H1 (cell line): ENCODE data around the gene GPR68. TPM values are rescaled to one million over a fixed set of nuclear protein-coding genes. Genes with fewer than 3 reads are reported as not detected.

Source experiments
- CHD7 ChIP-seq: fragments of 300-600 bp; sonication (generic); IDR thresholded peaks from 2 replicates; pipeline ENCODE4 v1.7.1; 2012; ENCODE audit warnings: low read length, moderate library complexity, mild to moderate bottlenecking, inconsistent platforms; ENCODE audit not compliant: insufficient replicate concordance
- CTBP2 ChIP-seq: IDR thresholded peaks from 2 replicates; pipeline ENCODE4 v1.7.0; 2011; ENCODE audit warnings: borderline replicate concordance, mild to moderate bottlenecking, moderate library complexity, mixed read lengths, low read length; ENCODE audit not compliant: insufficient read depth, insufficient read length
- GABPA ChIP-seq: IDR thresholded peaks from 2 replicates; pipeline ENCODE4 v1.6.1; 2011; ENCODE audit warnings: mild to moderate bottlenecking, low read length, moderate library complexity, borderline replicate concordance; ENCODE audit not compliant: insufficient read depth
- SIX5 ChIP-seq: IDR thresholded peaks from 2 replicates; pipeline ENCODE4 v1.6.1; 2011; ENCODE audit warnings: mild to moderate bottlenecking, low read depth, low read length
- polyA plus RNA-seq, 7 experiments: library from polyadenylated mRNA; depleted of rRNA in 3 of 7; stranded (reverse) in 5 of 7; unstranded in 2 of 7; fragments of >200 nt in 5 of 7; fragments of 200-250 nt in 2 of 7; gene quantifications; 1 replicate in 5 of 7; 2 replicates in 1 of 7; 4 replicates in 1 of 7; pipeline versions ENCODE4 v1.2.1 to v1.2.3, GENCODE V29; 2011 to 2013; ENCODE audit warnings: missing spikeins in 2 of 7, mixed read lengths in 2 of 7
- total RNA-seq: library from RNA; stranded (reverse); fragmentation: NEBNext Ultra II Directional; extraction: Animal tissue kit (Norgen Biotek cat#: 25700); gene quantifications from 2 replicates; pipeline ENCODE4 v1.2.1, GENCODE V29; 2021
- TF ChIP-seq, protein P1 (sequence below): IDR thresholded peaks from 2 replicates; pipeline ENCODE4 v1.6.1; 2012; ENCODE audit warnings: inconsistent platforms

The GPR68 gene
- total and polyA plus RNA-seq, 2 of the 8 experiments (the other 6 are each of a cell fraction or from before 2014, with no cell fraction given): 0.22 to 0.76 TPM

DNA sequence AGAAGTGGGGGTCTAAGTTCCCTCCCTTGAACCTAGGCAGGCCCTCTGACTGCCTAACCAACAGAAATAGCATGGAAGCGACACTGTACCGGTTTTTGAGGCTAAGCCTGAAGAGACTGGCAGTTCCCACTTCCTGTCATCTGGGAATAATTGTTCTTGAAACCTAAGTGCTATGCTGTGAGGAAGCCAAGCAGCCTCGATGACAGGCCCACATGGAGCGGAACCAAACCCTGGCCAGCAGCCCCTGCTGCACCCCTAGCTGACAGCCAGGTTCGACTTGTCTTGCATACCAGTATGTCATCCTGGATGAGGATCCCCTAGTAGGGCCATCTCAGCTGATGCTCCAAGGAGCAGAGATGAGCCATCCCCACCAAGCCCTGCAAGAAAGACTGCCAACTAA, 6.4 kb upstream of the GPR68 start (continued):
- TF ChIP-seq CHD7: no peak
- no peak for TF ChIP-seq GABPA
- TF ChIP-seq SIX5: no peak
- no peak for TF ChIP-seq CTBP2
- TF ChIP-seq, protein P1, sequence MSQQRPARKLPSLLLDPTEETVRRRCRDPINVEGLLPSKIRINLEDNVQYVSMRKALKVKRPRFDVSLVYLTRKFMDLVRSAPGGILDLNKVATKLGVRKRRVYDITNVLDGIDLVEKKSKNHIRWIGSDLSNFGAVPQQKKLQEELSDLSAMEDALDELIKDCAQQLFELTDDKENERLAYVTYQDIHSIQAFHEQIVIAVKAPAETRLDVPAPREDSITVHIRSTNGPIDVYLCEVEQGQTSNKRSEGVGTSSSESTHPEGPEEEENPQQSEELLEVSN: no peak
